Left lobe of liver (tissue), 2 donors: ENCODE measurements around the gene GRK5. TPM values are rescaled to one million over a fixed set of nuclear protein-coding genes. Genes with fewer than 3 reads are reported as not detected.
A peak's percentile ranks its signal among the peaks of the same experiment; 100 is the strongest.
"Not testable (repeated sequence)": the region's sequence is repeated elsewhere in the genome, so short reads cannot be mapped to it uniquely, and the experiment has no call there.

ENCODE experiments used
- ATAC-seq: fragments of 200-7000 bp; cut with Tn5 transposase; one replicate; pipeline ENCODE4 v1.9.1; 2020; ENCODE audit warnings: mild to moderate bottlenecking, moderate library complexity
- DNase-seq: peaks from one replicate; pipeline ENCODE4 v3.0.0-alpha.2; 2020; ENCODE audit warnings: low spot score
- total RNA-seq: library from RNA; stranded (reverse); gene quantifications from one replicate; pipeline ENCODE4 v1.2.1, GENCODE V29; 2021
- donor health status: DM: no; HTN: no; CAD: no; lungs with moderate emphysema.
- donor health status: DM: no; HTN: yes; CAD: no.

GRK5 gene
- total RNA-seq, 1 donor from 2014 or later = 8.4 TPM

DNA sequence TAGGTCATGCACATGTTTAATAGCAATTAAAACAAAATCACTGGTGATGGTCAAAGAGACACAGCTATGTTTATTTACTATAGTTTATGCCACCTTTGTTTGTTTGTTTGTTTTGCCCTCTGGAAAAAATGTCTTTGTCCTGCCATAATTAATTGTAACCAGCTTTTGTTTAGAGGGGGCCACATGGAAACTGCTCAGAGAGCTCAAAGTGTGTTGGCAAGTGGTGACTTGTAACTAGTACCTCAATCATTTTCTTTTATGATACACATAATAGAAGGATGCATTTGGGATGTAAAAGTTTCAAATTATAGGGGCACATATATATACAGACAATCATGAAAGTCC lies 40.2 kb downstream of the GRK5 start:
- ATAC-seq = no peak
- no peak for DNase-seq

DNA sequence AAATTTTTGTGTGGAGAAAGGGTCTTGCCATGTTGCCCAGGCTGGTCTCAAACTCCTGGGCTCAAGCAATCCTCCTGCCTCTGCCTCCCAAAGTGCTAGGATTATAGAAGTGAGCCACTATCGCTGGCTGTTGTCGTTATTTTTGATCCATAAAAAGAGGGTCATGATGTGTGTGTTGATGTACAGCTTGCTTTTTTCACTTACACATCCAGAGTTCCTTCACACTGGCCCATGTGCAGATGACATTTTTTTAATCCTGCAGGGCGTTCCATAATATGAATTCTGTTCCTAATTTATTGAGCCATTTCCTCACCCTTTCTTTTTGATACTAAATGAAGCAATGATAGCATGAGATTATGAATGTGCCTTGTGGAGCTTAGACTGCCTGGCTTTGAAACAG lies 40.8 kb downstream of the GRK5 start:
- ATAC-seq = no peak
- no peak for DNase-seq

DNA sequence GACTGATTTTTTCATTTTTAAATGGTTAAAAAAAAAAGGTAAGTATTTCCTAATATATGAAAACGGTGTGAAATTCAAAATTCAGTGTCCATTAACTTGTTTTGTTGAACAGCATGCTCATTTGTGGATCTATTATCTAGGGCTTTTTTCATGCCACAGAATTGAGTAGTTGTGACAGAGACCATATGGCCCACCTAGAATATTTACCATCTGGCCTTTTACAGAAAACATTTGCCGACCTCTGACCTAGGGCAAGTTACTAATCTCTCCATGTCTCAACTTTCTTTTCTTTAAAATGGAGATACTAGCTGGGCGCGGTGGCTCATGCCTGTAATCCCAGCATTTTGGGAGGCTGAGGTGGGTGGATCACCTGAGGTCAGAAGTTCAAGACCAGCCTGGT lies 41.3 kb downstream of the GRK5 start:
- ATAC-seq (no peak), DNase-seq (no peak)

DNA sequence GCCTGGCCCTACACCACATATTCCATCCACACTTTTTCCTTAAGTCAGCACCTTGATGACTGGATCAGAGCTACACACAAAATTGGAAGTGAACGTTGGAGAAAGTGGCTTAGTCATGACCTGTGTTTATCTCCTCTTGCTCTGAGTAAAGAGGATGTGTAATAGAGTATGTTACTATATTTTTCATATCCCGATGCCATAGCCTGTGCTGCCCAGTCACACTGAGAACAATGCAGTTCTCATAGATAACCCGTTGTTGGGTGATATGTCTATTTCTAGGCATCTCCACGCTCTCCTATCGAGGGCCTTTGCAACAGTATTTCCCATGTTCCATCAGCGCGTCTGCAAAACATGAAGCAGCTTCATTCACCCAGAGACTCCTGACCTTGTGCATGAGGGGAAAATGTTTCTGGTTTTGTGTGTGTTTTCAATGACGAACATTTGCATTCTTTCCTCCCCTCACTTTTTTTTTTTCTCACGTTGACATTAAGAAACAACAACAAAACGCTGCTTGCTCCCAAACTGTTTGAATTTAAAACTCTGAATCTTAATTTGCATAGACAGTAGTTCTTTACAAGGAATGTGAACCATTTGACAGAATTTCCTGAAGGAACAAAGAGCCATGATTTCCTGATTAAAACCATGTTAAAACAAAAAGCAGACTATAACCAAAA lies 43.4 kb downstream of the GRK5 start:
- DNase-seq (no peak), ATAC-seq (no peak)

DNA sequence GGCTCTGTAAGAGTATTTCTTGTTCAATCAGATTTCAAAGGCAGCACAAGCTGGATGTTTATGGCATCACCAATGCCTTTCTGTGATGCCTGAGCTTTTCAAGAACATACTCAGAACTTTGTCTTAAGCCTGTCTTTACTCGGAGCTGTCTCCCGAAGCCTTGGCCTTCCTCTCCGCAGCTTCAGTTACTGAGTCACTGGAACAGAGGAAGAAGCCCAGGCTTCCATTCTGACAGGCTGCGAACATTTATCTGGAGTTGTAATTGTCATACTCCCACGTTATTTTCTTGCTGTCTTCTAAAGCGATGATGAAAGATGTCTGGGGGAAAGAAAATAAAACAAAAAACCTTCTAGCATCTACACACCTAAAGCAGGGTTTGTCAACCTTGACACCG lies 43.9 kb downstream of the GRK5 start:
- ATAC-seq = no peak
- DNase-seq = no peak

DNA sequence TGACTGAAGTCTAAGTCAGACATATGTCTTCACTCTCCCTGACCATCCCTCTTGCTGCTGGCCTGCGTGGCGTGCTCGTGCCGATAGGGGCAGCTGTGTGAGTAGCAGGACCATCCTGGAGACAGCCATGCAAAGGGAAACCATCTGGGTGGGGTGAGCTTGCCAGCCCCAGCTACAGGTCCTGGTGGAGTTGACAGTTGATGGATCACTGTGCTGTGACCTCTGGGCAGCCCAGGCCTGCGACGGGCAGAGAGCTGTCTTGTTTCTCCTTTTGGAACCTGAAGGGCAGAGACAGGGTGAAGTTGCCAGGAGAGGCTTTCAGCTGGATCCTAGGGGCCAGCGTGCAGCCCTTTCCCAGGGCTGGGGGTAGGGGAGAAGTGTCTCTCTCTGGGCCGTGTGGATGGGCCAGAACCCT lies 44.7 kb downstream of the GRK5 start:
- no peak for DNase-seq

GRCh38 chr10:119252470-119253151 lies 45.2 kb downstream of the GRK5 start:
- ATAC-seq (peak; percentile 52), DNase-seq (no peak)

More for the DNA sequence above, 44.7 kb downstream of the GRK5 start:
- peak; percentile 14 for ATAC-seq

GRCh38 chr10:119253433-119254174 lies 46.2 kb downstream of the GRK5 start:
- ATAC-seq = peak; percentile 87
- peak; percentile 84 for DNase-seq

DNA sequence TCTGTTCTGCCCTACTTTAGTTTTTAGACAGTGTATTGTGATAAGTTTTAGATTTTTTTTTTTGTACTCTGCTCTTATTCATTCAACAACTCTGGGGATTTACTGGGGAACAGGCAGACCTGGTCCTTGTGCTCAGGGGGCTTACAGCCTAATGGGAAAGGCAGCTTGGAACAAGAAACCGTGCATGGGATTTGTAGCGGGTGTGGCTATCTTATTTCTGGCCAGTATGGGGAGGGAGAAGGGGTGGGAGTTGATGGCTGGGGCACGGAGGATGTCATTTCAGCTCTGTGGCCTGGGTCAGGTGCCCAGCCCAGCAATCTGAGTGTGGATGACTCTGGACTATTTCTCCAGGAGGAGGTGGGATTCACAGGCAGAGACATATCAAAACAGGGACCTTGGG lies 47.0 kb downstream of the GRK5 start:
- DNase-seq = no peak
- no peak for ATAC-seq

DNA sequence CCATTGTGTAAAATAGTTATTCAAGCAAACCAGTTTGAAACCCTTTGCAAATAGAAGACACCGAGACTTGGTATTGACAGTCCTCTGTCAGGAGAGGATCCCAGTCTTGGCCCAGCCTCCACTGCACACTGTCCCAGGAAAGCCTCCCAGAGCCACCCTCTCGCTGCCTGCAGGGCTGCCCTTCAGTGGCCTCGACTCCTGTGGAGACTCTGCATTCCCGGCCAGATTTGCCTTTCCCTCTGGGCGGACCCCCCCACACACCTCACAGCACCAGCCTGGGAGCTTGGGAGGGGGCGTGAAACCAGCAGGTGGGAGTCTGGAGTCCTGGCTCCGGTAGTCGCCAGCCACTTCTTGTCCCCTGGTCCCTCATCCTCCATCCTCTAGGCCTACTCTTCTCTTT lies 48.7 kb downstream of the GRK5 start:
- DNase-seq (no peak), ATAC-seq (no peak)

GRCh38 chr10:119256897-119257296 lies 49.5 kb downstream of the GRK5 start:
- no peak for ATAC-seq
- DNase-seq = no peak

- ATAC-seq (no peak), DNase-seq (no peak)
Measured at GRCh38 chr10:119257899-119258419, 50.6 kb downstream of the GRK5 start.

- ATAC-seq (no peak), DNase-seq (no peak)
Measured at GRCh38 chr10:119259345-119259744, 52.0 kb downstream of the GRK5 start.

DNA sequence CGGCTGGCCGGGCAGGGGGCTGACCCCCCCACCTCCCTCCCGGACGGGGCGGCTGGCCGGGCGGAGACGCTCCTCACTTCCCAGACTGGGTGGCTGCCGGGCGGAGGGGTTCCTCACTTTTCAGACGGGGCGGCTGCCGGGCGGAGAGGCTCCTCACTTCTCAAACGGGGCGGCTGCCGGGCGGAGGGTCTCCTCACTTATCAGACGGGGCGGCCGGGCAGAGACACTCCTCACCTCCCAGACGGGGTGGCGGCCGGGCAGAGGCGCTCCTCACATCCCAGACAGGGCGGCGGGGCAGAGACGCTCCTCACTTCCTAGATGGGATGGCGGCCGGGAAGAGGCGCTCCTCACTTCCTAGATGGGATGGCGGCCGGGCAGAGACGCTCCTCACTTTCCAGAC lies 53.6 kb downstream of the GRK5 start:
- not testable (repeated sequence) for DNase-seq, ATAC-seq

- DNase-seq (no peak), ATAC-seq (no peak)
Measured at GRCh38 chr10:119263951-119264617, 56.7 kb downstream of the GRK5 start.

DNA sequence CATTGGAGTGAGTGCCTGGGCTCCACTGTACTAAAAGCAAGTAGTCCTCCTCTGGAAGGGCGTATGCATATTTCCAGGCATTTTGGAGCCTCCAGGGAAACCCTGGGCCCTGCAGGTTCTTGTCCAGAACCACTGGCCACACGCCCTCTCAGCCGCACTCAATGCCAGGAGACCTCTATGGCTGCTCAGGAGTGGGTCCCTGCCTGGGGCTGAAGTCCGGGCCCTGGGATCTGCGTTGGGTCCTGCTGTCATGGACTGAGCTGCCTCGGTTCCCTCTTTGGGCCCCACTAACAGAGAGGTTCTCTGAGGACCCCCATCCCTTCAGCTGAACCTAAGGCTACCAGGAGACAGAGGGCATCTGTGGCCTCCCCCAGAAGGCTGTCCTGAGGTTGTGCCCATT lies 58.3 kb downstream of the GRK5 start:
- DNase-seq = no peak
- ATAC-seq = no peak

GRCh38 chr10:119267384-119267783 lies 60.0 kb downstream of the GRK5 start:
- DNase-seq = no peak
- ATAC-seq = no peak

- DNase-seq (no peak), ATAC-seq (no peak)
Measured at GRCh38 chr10:119268428-119268827, 61.1 kb downstream of the GRK5 start.

- DNase-seq (no peak), ATAC-seq (no peak)
Measured at GRCh38 chr10:119268871-119269506, 61.6 kb downstream of the GRK5 start.

GRCh38 chr10:119269737-119270136 lies 62.4 kb downstream of the GRK5 start:
- ATAC-seq = no peak
- no peak for DNase-seq
